Measurements from ENCODE around the gene IFI6.
"Not testable (repeated sequence)": the region's sequence is repeated elsewhere in the genome, so short reads cannot be mapped to it uniquely, and the experiment has no call there.

Gene IFI6

GRCh38 chr1:27671964-27672749 lies at the start of gene IFI6:
Gene IFI6, minus strand, starts transcription at chr1:27672192. Its CDS starts 2,878 bp downstream, at chr1:27669314.
- peak in 1 of 2 donors; percentile 55 for DNase-seq (ENCODE audit: low read depth in 2 of 2, low spot score in 1 of 2)

- DNase-seq (ENCODE audit: low read depth in 2 of 2, low spot score in 1 of 2) = no peak
These were observed 47.6 kb upstream of the IFI6 start for GRCh38 chr1:27719286-27720251.

- no peak for DNase-seq (ENCODE audit: low read depth in 2 of 2, low spot score in 1 of 2)
These were observed 44.4 kb upstream of the IFI6 start for GRCh38 chr1:27716262-27716895.

GRCh38 chr1:27713869-27714513 lies 42.0 kb upstream of the IFI6 start:
- DNase-seq (ENCODE audit: low read depth in 2 of 2, low spot score in 1 of 2) = no peak

GRCh38 chr1:27713139-27713725 lies 41.2 kb upstream of the IFI6 start:
- no peak for DNase-seq (ENCODE audit: low read depth in 2 of 2, low spot score in 1 of 2)

GRCh38 chr1:27710574-27710973 lies 38.6 kb upstream of the IFI6 start:
- DNase-seq (ENCODE audit: low read depth in 2 of 2, low spot score in 1 of 2) = no peak

GRCh38 chr1:27705545-27705944 lies 33.6 kb upstream of the IFI6 start:
- DNase-seq (ENCODE audit: low read depth in 2 of 2, low spot score in 1 of 2) = no peak

- DNase-seq (ENCODE audit: low read depth in 2 of 2, low spot score in 1 of 2) = no peak
These were observed 33.0 kb upstream of the IFI6 start for GRCh38 chr1:27704958-27705357.

- not testable (repeated sequence) for DNase-seq (ENCODE audit: low read depth in 2 of 2, low spot score in 1 of 2)
These were observed 24.8 kb upstream of the IFI6 start for GRCh38 chr1:27696835-27697234.

GRCh38 chr1:27690183-27690582 lies 18.2 kb upstream of the IFI6 start:
- no peak for DNase-seq (ENCODE audit: low read depth in 2 of 2, low spot score in 1 of 2)

- DNase-seq (ENCODE audit: low read depth in 2 of 2, low spot score in 1 of 2) = no peak
These were observed 17.6 kb upstream of the IFI6 start for GRCh38 chr1:27689423-27690173.

- DNase-seq (ENCODE audit: low read depth in 2 of 2, low spot score in 1 of 2) = no peak
These were observed 15.9 kb upstream of the IFI6 start for GRCh38 chr1:27687906-27688305.

GRCh38 chr1:27686223-27686990 lies 14.4 kb upstream of the IFI6 start:
- DNase-seq (ENCODE audit: low read depth in 2 of 2, low spot score in 1 of 2) = no peak

- DNase-seq (ENCODE audit: low read depth in 2 of 2, low spot score in 1 of 2) = no peak
These were observed 12.2 kb upstream of the IFI6 start for GRCh38 chr1:27684176-27684575.

GRCh38 chr1:27682351-27682944 lies 10.5 kb upstream of the IFI6 start:
- DNase-seq (ENCODE audit: low read depth in 2 of 2, low spot score in 1 of 2) = no peak

- not testable (repeated sequence) for DNase-seq (ENCODE audit: low read depth in 2 of 2, low spot score in 1 of 2)
These were observed 9.6 kb upstream of the IFI6 start for GRCh38 chr1:27681580-27681979.

GRCh38 chr1:27680225-27680791 lies 8.3 kb upstream of the IFI6 start:
- not testable (repeated sequence) for DNase-seq (ENCODE audit: low read depth in 2 of 2, low spot score in 1 of 2)

GRCh38 chr1:27678747-27679146 lies 6.8 kb upstream of the IFI6 start:
- no peak for DNase-seq (ENCODE audit: low read depth in 2 of 2, low spot score in 1 of 2)
